ENCODE data around the gene UNC119. TPM values are rescaled to one million over a fixed set of nuclear protein-coding genes. Genes with fewer than 3 reads are reported as not detected.

UNC119 gene
- total and polyA plus RNA-seq, 2 of the 13 experiments (the other 11 are each of a cell fraction or from before 2014, with no cell fraction given) = 10.4 to 63.1 TPM

GRCh38 chr17:28598799-28599310 lies 46.4 kb upstream of the UNC119 start, which contains the start of gene SPAG5 (continued):
- TF ChIP-seq ZNF740 (CRISPR knock-in tag; IDR thresholded peaks at IDR 0.05) = no peak
- no peak for TF ChIP-seq ZNF724P (CRISPR knock-in tag; IDR thresholded peaks at IDR 0.05; ENCODE audit: borderline replicate concordance)
- TF ChIP-seq TEAD2 (CRISPR knock-in tag; IDR thresholded peaks at IDR 0.05) = no peak
- TF ChIP-seq MYC (CRISPR knock-in tag; IDR thresholded peaks at IDR 0.05; ENCODE audit: borderline replicate concordance) = no peak; the same call in 1 of the 2 replicates
- 0 out of 2 replicates have a peak, but pooled peaks have one; percentile 1 for TF ChIP-seq ZMYM3 (CRISPR knock-in tag; IDR thresholded peaks at IDR 0.05)
- TF ChIP-seq, protein P1, sequence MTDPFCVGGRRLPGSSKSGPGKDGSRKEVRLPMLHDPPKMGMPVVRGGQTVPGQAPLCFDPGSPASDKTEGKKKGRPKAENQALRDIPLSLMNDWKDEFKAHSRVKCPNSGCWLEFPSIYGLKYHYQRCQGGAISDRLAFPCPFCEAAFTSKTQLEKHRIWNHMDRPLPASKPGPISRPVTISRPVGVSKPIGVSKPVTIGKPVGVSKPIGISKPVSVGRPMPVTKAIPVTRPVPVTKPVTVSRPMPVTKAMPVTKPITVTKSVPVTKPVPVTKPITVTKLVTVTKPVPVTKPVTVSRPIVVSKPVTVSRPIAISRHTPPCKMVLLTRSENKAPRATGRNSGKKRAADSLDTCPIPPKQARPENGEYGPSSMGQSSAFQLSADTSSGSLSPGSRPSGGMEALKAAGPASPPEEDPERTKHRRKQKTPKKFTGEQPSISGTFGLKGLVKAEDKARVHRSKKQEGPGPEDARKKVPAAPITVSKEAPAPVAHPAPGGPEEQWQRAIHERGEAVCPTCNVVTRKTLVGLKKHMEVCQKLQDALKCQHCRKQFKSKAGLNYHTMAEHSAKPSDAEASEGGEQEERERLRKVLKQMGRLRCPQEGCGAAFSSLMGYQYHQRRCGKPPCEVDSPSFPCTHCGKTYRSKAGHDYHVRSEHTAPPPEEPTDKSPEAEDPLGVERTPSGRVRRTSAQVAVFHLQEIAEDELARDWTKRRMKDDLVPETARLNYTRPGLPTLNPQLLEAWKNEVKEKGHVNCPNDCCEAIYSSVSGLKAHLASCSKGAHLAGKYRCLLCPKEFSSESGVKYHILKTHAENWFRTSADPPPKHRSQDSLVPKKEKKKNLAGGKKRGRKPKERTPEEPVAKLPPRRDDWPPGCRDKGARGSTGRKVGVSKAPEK (CRISPR knock-in tag; IDR thresholded peaks at IDR 0.05; ENCODE audit: borderline replicate concordance) = no peak
- no peak for TF ChIP-seq ZNF83 (CRISPR knock-in tag; IDR thresholded peaks at IDR 0.05; ENCODE audit: borderline replicate concordance)
- no peak for TF ChIP-seq ZNF354B (CRISPR knock-in tag; IDR thresholded peaks at IDR 0.05)
- no peak for TF ChIP-seq BHLHE40 (IDR thresholded peaks at IDR 0.05; ENCODE audit: low read length)
- no peak for TF ChIP-seq ZNF292 (CRISPR knock-in tag; IDR thresholded peaks at IDR 0.05; ENCODE audit: borderline replicate concordance, low read depth)
- peak; percentile 63; the same call in 1 of the 2 replicates for TF ChIP-seq MED1 (CRISPR knock-in tag; IDR thresholded peaks at IDR 0.05)
- no peak for TF ChIP-seq HNRNPH1 (optimal IDR thresholded peaks at IDR 0.05; ENCODE audit: low read depth, low read length)
- TF ChIP-seq CBX5 (CRISPR knock-in tag; IDR thresholded peaks at IDR 0.05; ENCODE audit: borderline replicate concordance) = no peak
- TF ChIP-seq, protein P2, sequence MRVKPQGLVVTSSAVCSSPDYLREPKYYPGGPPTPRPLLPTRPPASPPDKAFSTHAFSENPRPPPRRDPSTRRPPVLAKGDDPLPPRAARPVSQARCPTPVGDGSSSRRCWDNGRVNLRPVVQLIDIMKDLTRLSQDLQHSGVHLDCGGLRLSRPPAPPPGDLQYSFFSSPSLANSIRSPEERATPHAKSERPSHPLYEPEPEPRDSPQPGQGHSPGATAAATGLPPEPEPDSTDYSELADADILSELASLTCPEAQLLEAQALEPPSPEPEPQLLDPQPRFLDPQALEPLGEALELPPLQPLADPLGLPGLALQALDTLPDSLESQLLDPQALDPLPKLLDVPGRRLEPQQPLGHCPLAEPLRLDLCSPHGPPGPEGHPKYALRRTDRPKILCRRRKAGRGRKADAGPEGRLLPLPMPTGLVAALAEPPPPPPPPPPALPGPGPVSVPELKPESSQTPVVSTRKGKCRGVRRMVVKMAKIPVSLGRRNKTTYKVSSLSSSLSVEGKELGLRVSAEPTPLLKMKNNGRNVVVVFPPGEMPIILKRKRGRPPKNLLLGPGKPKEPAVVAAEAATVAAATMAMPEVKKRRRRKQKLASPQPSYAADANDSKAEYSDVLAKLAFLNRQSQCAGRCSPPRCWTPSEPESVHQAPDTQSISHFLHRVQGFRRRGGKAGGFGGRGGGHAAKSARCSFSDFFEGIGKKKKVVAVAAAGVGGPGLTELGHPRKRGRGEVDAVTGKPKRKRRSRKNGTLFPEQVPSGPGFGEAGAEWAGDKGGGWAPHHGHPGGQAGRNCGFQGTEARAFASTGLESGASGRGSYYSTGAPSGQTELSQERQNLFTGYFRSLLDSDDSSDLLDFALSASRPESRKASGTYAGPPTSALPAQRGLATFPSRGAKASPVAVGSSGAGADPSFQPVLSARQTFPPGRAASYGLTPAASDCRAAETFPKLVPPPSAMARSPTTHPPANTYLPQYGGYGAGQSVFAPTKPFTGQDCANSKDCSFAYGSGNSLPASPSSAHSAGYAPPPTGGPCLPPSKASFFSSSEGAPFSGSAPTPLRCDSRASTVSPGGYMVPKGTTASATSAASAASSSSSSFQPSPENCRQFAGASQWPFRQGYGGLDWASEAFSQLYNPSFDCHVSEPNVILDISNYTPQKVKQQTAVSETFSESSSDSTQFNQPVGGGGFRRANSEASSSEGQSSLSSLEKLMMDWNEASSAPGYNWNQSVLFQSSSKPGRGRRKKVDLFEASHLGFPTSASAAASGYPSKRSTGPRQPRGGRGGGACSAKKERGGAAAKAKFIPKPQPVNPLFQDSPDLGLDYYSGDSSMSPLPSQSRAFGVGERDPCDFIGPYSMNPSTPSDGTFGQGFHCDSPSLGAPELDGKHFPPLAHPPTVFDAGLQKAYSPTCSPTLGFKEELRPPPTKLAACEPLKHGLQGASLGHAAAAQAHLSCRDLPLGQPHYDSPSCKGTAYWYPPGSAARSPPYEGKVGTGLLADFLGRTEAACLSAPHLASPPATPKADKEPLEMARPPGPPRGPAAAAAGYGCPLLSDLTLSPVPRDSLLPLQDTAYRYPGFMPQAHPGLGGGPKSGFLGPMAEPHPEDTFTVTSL (CRISPR knock-in tag; IDR thresholded peaks at IDR 0.05; ENCODE audit: borderline replicate concordance) = 0 out of 2 replicates have a peak, but pooled peaks have one; percentile 10
- no peak for TF ChIP-seq PAWR (CRISPR knock-in tag; IDR thresholded peaks at IDR 0.05; ENCODE audit: borderline replicate concordance)
- TF ChIP-seq, protein P3, sequence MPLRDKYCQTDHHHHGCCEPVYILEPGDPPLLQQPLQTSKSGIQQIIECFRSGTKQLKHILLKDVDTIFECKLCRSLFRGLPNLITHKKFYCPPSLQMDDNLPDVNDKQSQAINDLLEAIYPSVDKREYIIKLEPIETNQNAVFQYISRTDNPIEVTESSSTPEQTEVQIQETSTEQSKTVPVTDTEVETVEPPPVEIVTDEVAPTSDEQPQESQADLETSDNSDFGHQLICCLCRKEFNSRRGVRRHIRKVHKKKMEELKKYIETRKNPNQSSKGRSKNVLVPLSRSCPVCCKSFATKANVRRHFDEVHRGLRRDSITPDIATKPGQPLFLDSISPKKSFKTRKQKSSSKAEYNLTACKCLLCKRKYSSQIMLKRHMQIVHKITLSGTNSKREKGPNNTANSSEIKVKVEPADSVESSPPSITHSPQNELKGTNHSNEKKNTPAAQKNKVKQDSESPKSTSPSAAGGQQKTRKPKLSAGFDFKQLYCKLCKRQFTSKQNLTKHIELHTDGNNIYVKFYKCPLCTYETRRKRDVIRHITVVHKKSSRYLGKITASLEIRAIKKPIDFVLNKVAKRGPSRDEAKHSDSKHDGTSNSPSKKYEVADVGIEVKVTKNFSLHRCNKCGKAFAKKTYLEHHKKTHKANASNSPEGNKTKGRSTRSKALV (CRISPR knock-in tag; IDR thresholded peaks at IDR 0.05) = no peak
- TF ChIP-seq ZNF251 (CRISPR knock-in tag; IDR thresholded peaks at IDR 0.05) = no peak
- TF ChIP-seq SSRP1 (CRISPR knock-in tag; IDR thresholded peaks at IDR 0.05) = no peak
- no peak for TF ChIP-seq ZNF562 (CRISPR knock-in tag; IDR thresholded peaks at IDR 0.05; ENCODE audit: borderline replicate concordance)
- TF ChIP-seq TCF7 (IDR thresholded peaks at IDR 0.05; ENCODE audit: low read depth) = no peak
